HG02885 (cell line): ENCODE results near the gene CCDC54.

ENCODE experiments used
- ATAC-seq: cut with Tn5 transposase; IDR thresholded peaks from one replicate; pipeline ENCODE4 v1.9.1; 2021; ENCODE audit warnings: mild to moderate bottlenecking; ENCODE audit not compliant: unreplicated experiment, poor library complexity

The CCDC54 gene

GRCh38 chr3:107387555-107387954, 10.3 kb downstream of the CCDC54 start:
- no peak for ATAC-seq

- ATAC-seq = no peak
These were observed 15.4 kb downstream of the CCDC54 start for GRCh38 chr3:107392549-107393165.

- ATAC-seq = no peak
These were observed 17.3 kb downstream of the CCDC54 start for GRCh38 chr3:107394502-107394901.

- no peak for ATAC-seq
These were observed 17.8 kb downstream of the CCDC54 start for GRCh38 chr3:107395066-107395465.

- no peak for ATAC-seq
These were observed 24.1 kb downstream of the CCDC54 start for GRCh38 chr3:107401301-107401700.

GRCh38 chr3:107402214-107402613, 25.0 kb downstream of the CCDC54 start:
- ATAC-seq = no peak

- no peak for ATAC-seq
These were observed 27.7 kb downstream of the CCDC54 start for GRCh38 chr3:107404727-107405469.

- no peak for ATAC-seq
These were observed 30.1 kb downstream of the CCDC54 start for GRCh38 chr3:107407355-107407754.

- ATAC-seq = no peak
These were observed 31.3 kb downstream of the CCDC54 start for GRCh38 chr3:107408513-107408912.

GRCh38 chr3:107409365-107409764, 32.1 kb downstream of the CCDC54 start:
- ATAC-seq = no peak

GRCh38 chr3:107410606-107411005, 33.4 kb downstream of the CCDC54 start:
- no peak for ATAC-seq

- ATAC-seq = no peak
These were observed 33.8 kb downstream of the CCDC54 start for GRCh38 chr3:107411056-107411455.

- no peak for ATAC-seq
These were observed 34.5 kb downstream of the CCDC54 start for GRCh38 chr3:107411779-107412178.

GRCh38 chr3:107412376-107412775, 35.1 kb downstream of the CCDC54 start:
- ATAC-seq = no peak

- no peak for ATAC-seq
These were observed 36.0 kb downstream of the CCDC54 start for GRCh38 chr3:107413264-107413663.

GRCh38 chr3:107414325-107414964, 37.2 kb downstream of the CCDC54 start:
- ATAC-seq = peak; percentile 89

GRCh38 chr3:107416138-107416537, 38.9 kb downstream of the CCDC54 start:
- ATAC-seq = no peak

- ATAC-seq = no peak
These were observed 39.6 kb downstream of the CCDC54 start for GRCh38 chr3:107416886-107417285.

GRCh38 chr3:107421170-107421792, 44.0 kb downstream of the CCDC54 start:
- ATAC-seq = peak; percentile 87

GRCh38 chr3:107421881-107422280, 44.6 kb downstream of the CCDC54 start:
- ATAC-seq = no peak

- no peak for ATAC-seq
These were observed 47.8 kb downstream of the CCDC54 start for GRCh38 chr3:107425033-107425432.
